Measurements from ENCODE around the gene RAB3GAP1.

Gene RAB3GAP1

DNA sequence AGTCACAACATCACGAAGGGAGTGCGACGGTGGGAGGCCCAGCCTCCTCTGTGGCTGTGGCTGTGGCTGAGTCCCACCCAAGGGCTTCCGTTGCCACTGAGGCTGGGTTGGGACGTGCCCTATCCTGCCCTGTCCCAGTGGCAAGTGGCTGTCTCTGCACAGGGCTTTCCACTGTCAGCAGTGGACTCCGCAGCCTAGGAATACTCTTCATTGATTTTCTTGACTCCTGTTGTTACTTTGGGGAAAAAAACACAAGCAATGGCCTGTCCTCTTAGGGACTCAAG lies 122.7 kb downstream of the RAB3GAP1 start:
- Histone ChIP-seq H3K9me3 (ENCODE audit: insufficient read depth, low read length, severe bottlenecking) (peaks cover 4% of the 10 kb centered on the region), H3K4me3 (ENCODE audit: low read depth in 1 of 2, low read length in 2 of 2) (no peak overlapping the region), H4K20me1 (ENCODE audit: insufficient read depth, low read length) (no peaks in the 10 kb centered on the region), H2AFZ (ENCODE audit: low read depth, low read length) (no peak overlapping the region), H3K79me2 (ENCODE audit: insufficient read depth, low read length) (no peaks in the 10 kb centered on the region), H3K9ac (ENCODE audit: low read depth, low read length) (no peak overlapping the region), H3K4me1 (ENCODE audit: insufficient read depth, low read length) (no peaks in the 10 kb centered on the region), H3K27me3 (ENCODE audit: insufficient read depth, low read length, poor library complexity) (no peaks in the 10 kb centered on the region), H3K36me3 (ENCODE audit: insufficient read depth, low read length) (peaks cover 37% of the 10 kb centered on the region), H3K27ac (ENCODE audit: low read length) (no peak overlapping the region), H3K4me2 (ENCODE audit: insufficient read depth, low read length) (no peak overlapping the region)
- TF ChIP-seq EZH2 (IDR thresholded peaks at IDR 0.05; ENCODE audit: borderline replicate concordance, low read depth, low read length, severe bottlenecking): no peak
- TF ChIP-seq, protein P1, sequence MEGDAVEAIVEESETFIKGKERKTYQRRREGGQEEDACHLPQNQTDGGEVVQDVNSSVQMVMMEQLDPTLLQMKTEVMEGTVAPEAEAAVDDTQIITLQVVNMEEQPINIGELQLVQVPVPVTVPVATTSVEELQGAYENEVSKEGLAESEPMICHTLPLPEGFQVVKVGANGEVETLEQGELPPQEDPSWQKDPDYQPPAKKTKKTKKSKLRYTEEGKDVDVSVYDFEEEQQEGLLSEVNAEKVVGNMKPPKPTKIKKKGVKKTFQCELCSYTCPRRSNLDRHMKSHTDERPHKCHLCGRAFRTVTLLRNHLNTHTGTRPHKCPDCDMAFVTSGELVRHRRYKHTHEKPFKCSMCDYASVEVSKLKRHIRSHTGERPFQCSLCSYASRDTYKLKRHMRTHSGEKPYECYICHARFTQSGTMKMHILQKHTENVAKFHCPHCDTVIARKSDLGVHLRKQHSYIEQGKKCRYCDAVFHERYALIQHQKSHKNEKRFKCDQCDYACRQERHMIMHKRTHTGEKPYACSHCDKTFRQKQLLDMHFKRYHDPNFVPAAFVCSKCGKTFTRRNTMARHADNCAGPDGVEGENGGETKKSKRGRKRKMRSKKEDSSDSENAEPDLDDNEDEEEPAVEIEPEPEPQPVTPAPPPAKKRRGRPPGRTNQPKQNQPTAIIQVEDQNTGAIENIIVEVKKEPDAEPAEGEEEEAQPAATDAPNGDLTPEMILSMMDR (IDR thresholded peaks at IDR 0.05; ENCODE audit: borderline replicate concordance, extremely low read depth, low read length, poor library complexity, severe bottlenecking): no peak
- DNase-seq (no peak), ATAC-seq (ENCODE audit: insufficient read depth, low read depth) (no peak)

DNA sequence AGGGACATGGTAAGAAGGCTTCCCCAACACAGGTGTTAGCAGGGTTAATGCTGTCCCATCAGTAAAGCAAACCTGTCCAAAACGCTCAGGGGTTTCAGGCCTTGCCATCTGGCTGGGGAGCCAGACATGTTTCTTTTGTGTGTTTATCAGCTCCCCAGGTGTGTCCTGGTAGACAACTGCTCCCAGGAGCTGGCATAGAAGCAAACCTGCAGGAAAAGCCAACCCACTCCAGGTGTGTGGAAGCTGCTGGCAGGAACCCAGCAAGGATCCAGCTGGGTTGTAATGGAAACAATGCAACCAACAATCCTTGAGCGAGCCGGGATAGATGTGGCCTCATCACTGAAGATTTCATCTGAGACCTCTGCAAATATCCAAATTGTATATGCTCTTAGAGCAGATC lies 123.1 kb downstream of the RAB3GAP1 start:
- TF ChIP-seq EZH2 (IDR thresholded peaks at IDR 0.05; ENCODE audit: borderline replicate concordance, low read depth, low read length, severe bottlenecking): no peak
- TF ChIP-seq, protein P1 (IDR thresholded peaks at IDR 0.05; ENCODE audit: borderline replicate concordance, extremely low read depth, low read length, poor library complexity, severe bottlenecking): no peak
- Histone ChIP-seq H3K4me3 (ENCODE audit: low read depth in 1 of 2, low read length in 2 of 2) (no peak overlapping the region), H2AFZ (ENCODE audit: low read depth, low read length) (no peak overlapping the region), H3K9me3 (ENCODE audit: insufficient read depth, low read length, severe bottlenecking) (peaks cover 4% of the 10 kb centered on the region), H3K27me3 (ENCODE audit: insufficient read depth, low read length, poor library complexity) (no peaks in the 10 kb centered on the region), H3K27ac (ENCODE audit: low read length) (no peak overlapping the region), H3K4me2 (ENCODE audit: insufficient read depth, low read length) (no peak overlapping the region), H3K4me1 (ENCODE audit: insufficient read depth, low read length) (no peaks in the 10 kb centered on the region), H3K9ac (ENCODE audit: low read depth, low read length) (no peak overlapping the region), H3K36me3 (ENCODE audit: insufficient read depth, low read length) (peaks cover 34% of the 10 kb centered on the region), H3K79me2 (ENCODE audit: insufficient read depth, low read length) (no peaks in the 10 kb centered on the region), H4K20me1 (ENCODE audit: insufficient read depth, low read length) (no peaks in the 10 kb centered on the region)
- ATAC-seq (ENCODE audit: insufficient read depth, low read depth) (no peak), DNase-seq (no peak)

DNA sequence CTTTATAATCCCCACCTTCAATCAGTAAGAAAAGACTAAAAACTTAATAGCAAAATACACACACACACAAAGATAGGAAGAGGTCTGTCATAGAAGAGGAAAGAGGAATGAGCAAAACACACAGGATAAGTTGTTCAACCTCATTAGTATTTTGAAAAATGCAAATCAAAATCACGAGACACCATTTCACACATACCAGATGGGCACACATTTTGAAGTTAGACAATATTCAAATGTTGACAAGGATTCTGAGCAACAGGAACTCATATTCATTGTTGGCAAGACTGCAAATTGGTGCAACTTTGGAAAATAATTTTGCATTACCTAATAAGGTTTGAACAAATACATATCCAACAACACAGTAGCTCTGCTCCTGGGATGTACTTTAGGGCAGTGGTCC lies 127.6 kb downstream of the RAB3GAP1 start:
- Histone ChIP-seq H3K4me2 (ENCODE audit: insufficient read depth, low read length) (no peak overlapping the region), H2AFZ (ENCODE audit: low read depth, low read length) (no peak overlapping the region), H3K27ac (ENCODE audit: low read length) (no peak overlapping the region), H3K4me1 (ENCODE audit: insufficient read depth, low read length) (no peaks in the 10 kb centered on the region), H4K20me1 (ENCODE audit: insufficient read depth, low read length) (no peaks in the 10 kb centered on the region), H3K79me2 (ENCODE audit: insufficient read depth, low read length) (no peaks in the 10 kb centered on the region), H3K27me3 (ENCODE audit: insufficient read depth, low read length, poor library complexity) (no peaks in the 10 kb centered on the region), H3K9ac (ENCODE audit: low read depth, low read length) (no peak overlapping the region), H3K36me3 (ENCODE audit: insufficient read depth, low read length) (peaks cover 12% of the 10 kb centered on the region; the same call in 1 of the 2 replicates), H3K9me3 (ENCODE audit: insufficient read depth, low read length, severe bottlenecking) (peaks cover 4% of the 10 kb centered on the region), H3K4me3 (ENCODE audit: low read depth in 1 of 2, low read length in 2 of 2) (no peak overlapping the region)
- ATAC-seq (ENCODE audit: insufficient read depth, low read depth) (no peak), DNase-seq (no peak)
- TF ChIP-seq EZH2 (IDR thresholded peaks at IDR 0.05; ENCODE audit: borderline replicate concordance, low read depth, low read length, severe bottlenecking): no peak
- TF ChIP-seq, protein P1 (IDR thresholded peaks at IDR 0.05; ENCODE audit: borderline replicate concordance, extremely low read depth, low read length, poor library complexity, severe bottlenecking): no peak

DNA sequence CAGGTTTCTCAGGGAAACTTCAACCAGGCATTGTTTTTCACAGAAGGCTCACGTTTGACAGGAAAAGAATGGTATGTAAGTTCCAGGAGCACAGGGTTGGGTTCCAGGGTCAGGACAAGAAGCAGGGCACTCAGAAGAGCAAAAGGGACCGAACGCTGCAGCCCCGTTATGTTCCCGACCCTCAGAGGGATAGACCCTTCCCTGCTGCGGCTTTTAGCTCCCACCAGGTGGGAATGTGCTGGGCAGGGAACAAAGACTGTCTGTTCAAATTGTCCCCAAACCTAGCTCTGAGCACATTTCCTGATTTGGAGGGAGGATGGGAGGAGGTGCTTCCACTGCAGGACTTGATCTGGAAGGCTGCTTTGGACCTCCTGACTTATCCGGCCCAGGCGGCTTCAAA lies 130.1 kb downstream of the RAB3GAP1 start:
- Histone ChIP-seq H3K9me3 (ENCODE audit: insufficient read depth, low read length, severe bottlenecking) (peaks cover under 1% of the 10 kb centered on the region), H2AFZ (ENCODE audit: low read depth, low read length) (no peak overlapping the region), H4K20me1 (ENCODE audit: insufficient read depth, low read length) (no peaks in the 10 kb centered on the region), H3K27ac (ENCODE audit: low read length) (no peak overlapping the region), H3K36me3 (ENCODE audit: insufficient read depth, low read length) (no peaks in the 10 kb centered on the region), H3K9ac (ENCODE audit: low read depth, low read length) (no peak overlapping the region), H3K4me1 (ENCODE audit: insufficient read depth, low read length) (no peaks in the 10 kb centered on the region), H3K4me2 (ENCODE audit: insufficient read depth, low read length) (no peak overlapping the region), H3K79me2 (ENCODE audit: insufficient read depth, low read length) (no peaks in the 10 kb centered on the region), H3K27me3 (ENCODE audit: insufficient read depth, low read length, poor library complexity) (no peaks in the 10 kb centered on the region), H3K4me3 (ENCODE audit: low read depth in 1 of 2, low read length in 2 of 2) (no peak overlapping the region)
- DNase-seq: no peak
- no peak for ATAC-seq (ENCODE audit: insufficient read depth, low read depth)
- TF ChIP-seq EZH2 (IDR thresholded peaks at IDR 0.05; ENCODE audit: borderline replicate concordance, low read depth, low read length, severe bottlenecking): no peak
- TF ChIP-seq, protein P1 (IDR thresholded peaks at IDR 0.05; ENCODE audit: borderline replicate concordance, extremely low read depth, low read length, poor library complexity, severe bottlenecking): no peak

All from DND-41 (cell line).